ENCODE data around the gene BCKDHA.

DNA sequence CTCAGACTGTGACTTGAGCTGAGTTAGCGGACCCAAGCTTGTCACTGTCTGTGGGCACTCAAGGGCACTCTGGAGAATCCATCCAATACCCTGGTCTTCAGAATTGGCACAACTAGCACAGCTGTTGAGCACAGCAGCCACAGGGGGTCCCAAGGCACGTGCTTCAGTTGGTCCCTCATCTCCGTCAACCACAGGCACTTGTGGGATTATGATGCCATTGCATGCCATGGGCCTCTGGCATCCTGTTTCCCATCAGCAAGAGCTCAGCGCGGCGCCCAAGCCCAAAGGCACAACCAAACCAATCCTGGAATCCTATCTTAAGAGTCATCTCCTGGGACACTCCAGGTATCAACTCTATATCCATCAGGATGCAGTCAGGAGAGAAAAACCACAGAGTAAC, 33.3 kb downstream of the BCKDHA start:
- TF ChIP-seq, protein P1, sequence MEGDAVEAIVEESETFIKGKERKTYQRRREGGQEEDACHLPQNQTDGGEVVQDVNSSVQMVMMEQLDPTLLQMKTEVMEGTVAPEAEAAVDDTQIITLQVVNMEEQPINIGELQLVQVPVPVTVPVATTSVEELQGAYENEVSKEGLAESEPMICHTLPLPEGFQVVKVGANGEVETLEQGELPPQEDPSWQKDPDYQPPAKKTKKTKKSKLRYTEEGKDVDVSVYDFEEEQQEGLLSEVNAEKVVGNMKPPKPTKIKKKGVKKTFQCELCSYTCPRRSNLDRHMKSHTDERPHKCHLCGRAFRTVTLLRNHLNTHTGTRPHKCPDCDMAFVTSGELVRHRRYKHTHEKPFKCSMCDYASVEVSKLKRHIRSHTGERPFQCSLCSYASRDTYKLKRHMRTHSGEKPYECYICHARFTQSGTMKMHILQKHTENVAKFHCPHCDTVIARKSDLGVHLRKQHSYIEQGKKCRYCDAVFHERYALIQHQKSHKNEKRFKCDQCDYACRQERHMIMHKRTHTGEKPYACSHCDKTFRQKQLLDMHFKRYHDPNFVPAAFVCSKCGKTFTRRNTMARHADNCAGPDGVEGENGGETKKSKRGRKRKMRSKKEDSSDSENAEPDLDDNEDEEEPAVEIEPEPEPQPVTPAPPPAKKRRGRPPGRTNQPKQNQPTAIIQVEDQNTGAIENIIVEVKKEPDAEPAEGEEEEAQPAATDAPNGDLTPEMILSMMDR (IDR thresholded peaks at IDR 0.05; ENCODE audit: low read depth, low read length) = no peak
- TF ChIP-seq, protein P2, sequence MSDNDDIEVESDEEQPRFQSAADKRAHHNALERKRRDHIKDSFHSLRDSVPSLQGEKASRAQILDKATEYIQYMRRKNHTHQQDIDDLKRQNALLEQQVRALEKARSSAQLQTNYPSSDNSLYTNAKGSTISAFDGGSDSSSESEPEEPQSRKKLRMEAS (IDR thresholded peaks at IDR 0.05; ENCODE audit: low read depth, low read length) = no peak
- no peak for TF ChIP-seq POLR2A (IDR thresholded peaks at IDR 0.05; ENCODE audit: extremely low read depth, insufficient read length)
